OCI-LY3 (cell line): ENCODE results near the gene CABP5.

Source experiments
- H2AFZ ChIP-seq: fragments of 200-600, 300-600 bp; shearing (Covaris generic); 2 replicates; pipeline ENCODE4 v1.6.0; 2014; ENCODE audit warnings: antibody characterized with exemption, low read depth, low read length
- H3K27ac ChIP-seq: fragments of 200-600, 300-600 bp; sonication (generic); 2 replicates; pipeline ENCODE4 v1.5.1; 2014; ENCODE audit warnings: mild to moderate bottlenecking, low read length, moderate library complexity, mixed read lengths
- H3K27me3 ChIP-seq: fragments of 200-600, 300-600 bp; sonication (generic); 2 replicates; pipeline ENCODE4 v1.6.1; 2014; ENCODE audit warnings: low read depth, low read length, mixed read lengths
- H3K36me3 ChIP-seq: fragments of 200-600, 300-600 bp; sonication (generic); replicated peaks from 2 replicates; pipeline ENCODE3; 2014; ENCODE audit warnings: low read depth, low read length, mixed read lengths
- H3K4me1 ChIP-seq: fragments of 300-600, 200-600 bp; sonication (generic); 2 replicates; pipeline ENCODE4 v1.6.1; 2014; ENCODE audit warnings: low read length, mixed read lengths
- H3K4me2 ChIP-seq: fragments of 200-600, 300-600 bp; sonication (generic); 2 replicates; pipeline ENCODE4 v1.6.1; 2014; ENCODE audit warnings: low read length, mixed read lengths
- H3K4me3 ChIP-seq: fragments of 300-600, 200-600 bp; sonication (generic); 2 replicates; pipeline ENCODE4 v1.5.1; 2014; ENCODE audit warnings: antibody characterized with exemption, mild to moderate bottlenecking, low read length, moderate library complexity
- H3K79me2 ChIP-seq: fragments of 300-600, 200-600 bp; shearing (Covaris generic); 2 replicates; pipeline ENCODE4 v1.6.1; 2014; ENCODE audit warnings: mild to moderate bottlenecking, low read length, mixed read lengths
- H3K9ac ChIP-seq: fragments of 300-600, 200-600 bp; shearing (Covaris generic); 2 replicates; pipeline ENCODE4 v1.6.0; 2014; ENCODE audit warnings: mild to moderate bottlenecking, low read length, moderate library complexity
- H3K9me3 ChIP-seq: fragments of 200-600, 300-600 bp; shearing (Covaris generic); 2 replicates; pipeline ENCODE4 v1.6.1; 2014; ENCODE audit warnings: low read length, mixed read lengths; ENCODE audit not compliant: insufficient read depth
- H4K20me1 ChIP-seq: fragments of 200-600, 300-600 bp; sonication (generic); 2 replicates; pipeline ENCODE4 v1.6.1; 2016; ENCODE audit warnings: low read length, mixed read lengths; ENCODE audit not compliant: insufficient read depth
- EZH2phosphoT487 ChIP-seq: fragments of 200-600 bp; shearing (Covaris generic); IDR thresholded peaks from 2 replicates; pipeline ENCODE4 v1.6.1; 2018; ENCODE audit warnings: antibody characterized with exemption, mixed run types, low read depth
- TF ChIP-seq, protein P1 (sequence below): fragments of 200-600, 300-600 bp; sonication (generic); IDR thresholded peaks from 2 replicates; pipeline ENCODE4 v1.5.1; 2014; ENCODE audit warnings: antibody characterized with exemption, low read length, low read depth

CABP5 gene

DNA sequence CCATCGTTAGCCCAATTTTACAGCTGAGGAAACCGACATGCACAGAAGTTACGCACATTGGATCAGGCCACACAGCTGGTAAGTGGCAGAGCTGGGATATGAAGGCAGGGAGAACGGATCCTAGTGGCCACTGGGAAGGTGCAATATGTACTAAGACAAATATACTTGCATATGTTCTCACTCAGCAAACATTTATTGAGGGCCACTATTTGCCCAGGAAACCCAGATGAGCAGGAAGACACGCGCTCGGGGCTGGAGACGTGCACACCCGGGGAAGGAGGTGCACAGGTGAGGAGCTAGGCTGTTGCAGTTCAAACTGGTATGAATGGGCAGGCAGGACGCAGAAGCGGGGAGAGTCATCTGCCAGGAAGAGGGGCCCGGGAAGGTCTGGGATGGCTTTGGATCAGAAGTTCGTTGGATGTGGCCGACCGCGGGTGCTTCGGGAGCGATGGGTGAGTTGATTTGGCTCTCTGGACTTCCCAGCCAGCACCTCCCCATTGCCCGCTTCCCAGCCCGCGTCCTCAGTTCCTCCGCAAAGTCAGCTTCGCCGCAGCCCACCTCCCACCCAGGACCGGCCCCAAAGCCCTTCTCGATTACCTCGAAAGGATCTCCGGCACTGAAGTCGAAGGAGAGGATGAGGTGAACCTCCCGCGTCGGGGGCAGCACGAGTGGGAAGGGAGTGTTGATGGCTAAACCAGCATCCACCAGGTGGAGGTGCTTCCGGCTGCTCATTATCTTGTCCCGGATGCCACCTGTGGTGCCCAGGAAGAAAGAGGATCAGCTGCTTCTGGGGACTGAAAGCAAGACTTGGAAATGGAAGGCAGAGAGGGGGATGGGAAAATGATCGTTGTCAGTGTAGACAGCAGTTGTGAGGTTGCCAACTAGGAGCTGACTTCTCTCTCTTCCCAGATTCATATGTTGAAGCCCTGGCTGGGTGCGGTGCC, 17.8 kb upstream of the CABP5 start:
- Histone ChIP-seq H3K9ac (no peak overlapping the region), H3K4me1 (no peaks in the 10 kb centered on the region), H4K20me1 (no peaks in the 10 kb centered on the region), H3K27ac (no peak overlapping the region), H3K27me3 (0 out of 2 replicates have a peak, but pooled peaks cover 3% of the 10 kb centered on the region), H3K4me2 (no peak overlapping the region), H3K36me3 (no peaks in the 10 kb centered on the region), H3K4me3 (no peak overlapping the region), H3K79me2 (no peaks in the 10 kb centered on the region), H2AFZ (no peak overlapping the region), H3K9me3 (no peaks in the 10 kb centered on the region)
- TF ChIP-seq EZH2phosphoT487, result no peak
- TF ChIP-seq, protein P1, sequence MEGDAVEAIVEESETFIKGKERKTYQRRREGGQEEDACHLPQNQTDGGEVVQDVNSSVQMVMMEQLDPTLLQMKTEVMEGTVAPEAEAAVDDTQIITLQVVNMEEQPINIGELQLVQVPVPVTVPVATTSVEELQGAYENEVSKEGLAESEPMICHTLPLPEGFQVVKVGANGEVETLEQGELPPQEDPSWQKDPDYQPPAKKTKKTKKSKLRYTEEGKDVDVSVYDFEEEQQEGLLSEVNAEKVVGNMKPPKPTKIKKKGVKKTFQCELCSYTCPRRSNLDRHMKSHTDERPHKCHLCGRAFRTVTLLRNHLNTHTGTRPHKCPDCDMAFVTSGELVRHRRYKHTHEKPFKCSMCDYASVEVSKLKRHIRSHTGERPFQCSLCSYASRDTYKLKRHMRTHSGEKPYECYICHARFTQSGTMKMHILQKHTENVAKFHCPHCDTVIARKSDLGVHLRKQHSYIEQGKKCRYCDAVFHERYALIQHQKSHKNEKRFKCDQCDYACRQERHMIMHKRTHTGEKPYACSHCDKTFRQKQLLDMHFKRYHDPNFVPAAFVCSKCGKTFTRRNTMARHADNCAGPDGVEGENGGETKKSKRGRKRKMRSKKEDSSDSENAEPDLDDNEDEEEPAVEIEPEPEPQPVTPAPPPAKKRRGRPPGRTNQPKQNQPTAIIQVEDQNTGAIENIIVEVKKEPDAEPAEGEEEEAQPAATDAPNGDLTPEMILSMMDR, result no peak

DNA sequence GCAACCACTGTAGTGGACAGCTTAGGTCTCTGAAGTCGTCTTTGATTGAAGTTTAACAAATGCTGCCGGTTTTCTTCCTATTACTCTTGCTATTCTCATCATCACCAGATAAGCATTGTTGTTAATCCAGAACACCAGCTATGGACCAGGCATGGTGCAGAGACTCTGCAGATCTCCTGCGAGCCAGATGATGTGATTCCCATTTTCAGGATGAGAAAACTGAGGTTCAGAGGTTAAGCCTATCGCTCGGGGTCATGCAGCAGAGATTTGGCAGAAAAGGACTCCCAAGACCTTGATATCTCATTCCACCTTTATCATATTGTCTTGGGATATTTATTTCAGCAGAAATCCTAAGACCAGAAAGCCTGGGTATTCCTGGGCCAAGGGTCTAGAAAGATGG, 16.5 kb upstream of the CABP5 start:
- TF ChIP-seq, protein P1, result no peak
- no peak for TF ChIP-seq EZH2phosphoT487
- Histone ChIP-seq H3K4me1 (no peaks in the 10 kb centered on the region), H3K27ac (no peak overlapping the region), H3K9ac (no peak overlapping the region), H3K79me2 (no peaks in the 10 kb centered on the region), H3K36me3 (no peaks in the 10 kb centered on the region), H4K20me1 (no peaks in the 10 kb centered on the region), H3K27me3 (no peaks in the 10 kb centered on the region), H2AFZ (no peak overlapping the region), H3K9me3 (no peaks in the 10 kb centered on the region), H3K4me2 (no peak overlapping the region), H3K4me3 (no peak overlapping the region)

DNA sequence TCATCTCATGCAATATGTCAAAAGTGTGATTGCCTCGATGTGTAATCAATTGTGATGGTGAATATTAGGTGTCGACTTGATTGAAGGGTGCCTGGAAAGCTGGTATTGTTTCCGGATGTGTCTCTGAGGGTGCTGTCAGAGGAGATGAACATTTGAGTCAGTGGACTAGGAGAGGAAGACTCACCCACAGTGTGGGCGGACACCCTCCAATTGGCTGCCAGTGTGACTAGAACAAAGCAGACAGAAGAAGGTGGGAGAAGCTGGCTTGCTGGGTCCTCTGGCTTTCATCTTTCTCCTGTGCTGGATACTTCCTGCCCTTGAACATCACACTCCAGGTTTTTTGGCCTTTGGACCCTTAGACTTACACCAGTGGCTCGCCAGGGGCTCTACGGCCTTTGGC, 15.5 kb upstream of the CABP5 start:
- H3K9me3 ChIP-seq, result no peaks in the 10 kb centered on the region
- H3K4me1 ChIP-seq, result no peaks in the 10 kb centered on the region
- H3K27ac ChIP-seq, result no peak overlapping the region
- no peak overlapping the region for H3K4me2 ChIP-seq
- TF ChIP-seq EZH2phosphoT487, result no peak
- TF ChIP-seq, protein P1, result no peak
- no peaks in the 10 kb centered on the region for H3K36me3 ChIP-seq
- no peak overlapping the region for H3K9ac ChIP-seq
- no peaks in the 10 kb centered on the region for H3K79me2 ChIP-seq
- no peaks in the 10 kb centered on the region for H4K20me1 ChIP-seq
- no peaks in the 10 kb centered on the region for H3K27me3 ChIP-seq
- H2AFZ ChIP-seq, result no peak overlapping the region
- no peak overlapping the region for H3K4me3 ChIP-seq

DNA sequence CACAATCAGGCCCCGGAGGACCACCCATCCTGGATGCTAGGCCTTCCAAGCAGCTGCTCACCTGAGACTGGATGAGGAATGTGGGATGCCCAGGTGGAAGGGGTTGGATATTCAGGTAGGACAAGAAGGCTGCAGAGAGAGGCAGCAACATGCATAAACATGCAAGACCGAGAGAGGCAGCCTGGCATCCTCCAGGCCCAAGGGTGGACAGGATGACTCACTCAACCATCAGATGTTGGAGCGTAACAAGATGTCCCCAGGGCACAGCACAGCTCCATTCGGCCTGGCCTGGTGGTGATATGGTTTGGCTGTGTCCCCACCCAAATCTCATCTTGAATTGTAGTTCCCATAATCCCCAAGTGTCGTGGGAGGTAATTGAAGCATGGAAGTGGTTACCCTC, 10.0 kb upstream of the CABP5 start:
- Histone ChIP-seq H3K27ac (no peak overlapping the region), H3K4me1 (no peaks in the 10 kb centered on the region), H3K27me3 (no peaks in the 10 kb centered on the region; the same call in 1 of the 2 replicates), H3K79me2 (no peaks in the 10 kb centered on the region), H3K4me3 (no peak overlapping the region), H2AFZ (no peak overlapping the region), H3K9me3 (no peaks in the 10 kb centered on the region; the same call in 1 of the 2 replicates), H3K4me2 (no peak overlapping the region), H3K9ac (no peak overlapping the region), H4K20me1 (no peaks in the 10 kb centered on the region), H3K36me3 (no peaks in the 10 kb centered on the region)
- TF ChIP-seq, protein P1, result no peak
- TF ChIP-seq EZH2phosphoT487, result no peak
